Activated CD8-positive, alpha-beta memory T cell treated with anti-CD3 and anti-CD28 coated beads for 48 hours (primary cell): Measurements from ENCODE around the gene GCNT2.
"Not testable (repeated sequence)": the region's sequence is repeated elsewhere in the genome, so short reads cannot be mapped to it uniquely, and the experiment has no call there.

Experiments
- DNase-seq, 3 experiments: peaks; one replicate each; pipeline ENCODE4 v3.0.0-alpha.2; 2020; ENCODE audit warnings: low read depth in 2 of 3, low spot score in 2 of 3

GCNT2 gene

DNA sequence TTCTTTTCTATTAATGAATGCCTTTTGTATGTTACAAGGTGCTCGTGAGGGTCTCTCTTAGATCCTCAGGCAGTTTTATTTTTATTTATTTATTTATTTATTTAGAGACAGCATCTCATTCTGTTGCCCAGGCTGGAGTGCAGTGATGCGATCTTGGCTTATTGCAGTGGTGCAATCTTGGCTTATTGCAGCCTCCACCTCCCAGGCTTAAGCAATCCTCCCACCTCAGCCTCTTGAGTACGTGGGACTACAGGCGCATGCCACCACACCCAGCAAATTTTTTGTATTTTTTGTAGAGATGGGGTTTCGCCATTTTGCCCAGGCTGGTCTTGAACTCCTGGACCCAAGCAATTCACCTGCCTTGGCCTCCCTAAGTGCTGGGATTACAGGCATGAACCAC lies 79.5 kb downstream of the GCNT2 start:
- not testable (repeated sequence) for DNase-seq

- DNase-seq = no peak
Observed at GRCh38 chr6:10603219-10603618, 82.1 kb downstream of the GCNT2 start.

DNA sequence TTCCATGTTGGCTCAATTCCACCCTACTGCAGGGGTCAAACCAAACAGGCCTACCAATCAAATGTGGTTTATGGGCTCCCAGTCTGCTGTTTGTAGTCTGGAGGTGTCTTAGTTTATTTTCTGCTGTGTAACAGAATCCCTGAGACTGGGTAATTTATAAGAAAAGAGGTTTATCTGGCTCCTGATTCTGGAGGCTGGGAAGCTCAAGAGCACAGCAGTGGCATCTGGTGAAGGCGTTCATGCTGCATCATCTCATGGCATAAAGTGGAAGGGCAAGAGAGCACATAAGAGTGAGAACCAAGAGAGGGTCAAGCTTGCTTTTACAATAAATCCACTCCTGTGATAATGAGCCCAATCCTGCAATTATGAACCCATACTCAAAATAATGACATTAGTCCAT lies 87.9 kb downstream of the GCNT2 start:
- no peak for DNase-seq

- no peak for DNase-seq
Observed at GRCh38 chr6:10610289-10610688, 89.1 kb downstream of the GCNT2 start.

DNA sequence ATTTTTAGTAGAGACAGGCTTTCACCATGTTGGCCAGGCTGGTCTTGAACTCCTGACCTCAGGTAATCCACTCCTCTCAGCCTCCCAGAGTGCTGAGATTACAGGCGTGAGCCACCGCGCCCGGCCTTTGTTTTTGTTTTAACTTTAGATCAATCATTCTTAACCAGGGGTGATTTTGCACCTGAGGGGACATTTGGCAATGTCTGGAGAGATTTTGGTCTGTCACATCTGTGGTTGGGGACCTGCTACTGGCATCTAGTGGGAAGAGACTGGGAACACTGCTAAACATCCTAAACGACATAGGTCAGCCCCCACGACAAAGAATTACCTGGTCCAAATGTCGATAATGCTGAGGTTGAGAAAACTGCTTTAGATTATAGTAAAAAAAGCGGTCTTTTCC lies 91.0 kb downstream of the GCNT2 start:
- DNase-seq = no peak

DNA sequence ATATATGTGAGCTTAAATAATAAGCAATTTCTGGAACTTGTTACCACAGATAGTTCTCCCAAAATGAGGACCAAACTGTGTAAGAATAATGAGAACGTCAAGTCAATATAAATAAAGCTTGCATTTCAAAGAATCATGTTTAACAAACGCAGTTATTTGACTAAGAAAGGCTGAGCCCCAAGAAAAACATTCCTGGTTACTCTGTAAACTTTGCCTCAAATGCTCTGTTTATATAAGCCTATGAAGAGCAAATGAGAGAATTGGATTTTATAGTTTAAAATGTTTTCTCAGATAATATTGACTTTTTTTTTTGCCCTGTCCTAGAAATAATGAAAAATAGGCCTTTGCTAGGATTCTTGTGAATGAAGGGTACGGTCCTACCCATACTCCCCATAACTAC lies 91.9 kb downstream of the GCNT2 start:
- DNase-seq = no peak

DNA sequence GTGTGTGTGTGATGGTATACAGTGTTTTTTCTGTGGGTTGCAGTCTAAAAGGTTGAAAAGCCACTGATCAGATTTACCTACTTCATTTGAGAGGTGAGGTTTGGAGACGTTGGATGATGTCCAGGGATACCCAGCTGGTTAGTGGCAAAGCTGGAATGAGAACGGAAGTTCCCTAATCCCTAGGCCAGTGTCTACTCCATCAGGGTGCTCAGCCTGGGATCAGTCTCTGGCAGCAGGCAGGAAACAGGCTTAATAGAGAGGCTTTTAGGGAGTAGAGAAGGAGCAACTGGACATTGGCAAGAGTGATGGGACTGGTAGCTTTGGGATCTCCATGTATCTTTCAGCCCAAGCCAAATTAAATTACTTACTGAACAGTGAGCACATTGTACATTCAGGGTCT lies 92.6 kb downstream of the GCNT2 start:
- DNase-seq = no peak

DNA sequence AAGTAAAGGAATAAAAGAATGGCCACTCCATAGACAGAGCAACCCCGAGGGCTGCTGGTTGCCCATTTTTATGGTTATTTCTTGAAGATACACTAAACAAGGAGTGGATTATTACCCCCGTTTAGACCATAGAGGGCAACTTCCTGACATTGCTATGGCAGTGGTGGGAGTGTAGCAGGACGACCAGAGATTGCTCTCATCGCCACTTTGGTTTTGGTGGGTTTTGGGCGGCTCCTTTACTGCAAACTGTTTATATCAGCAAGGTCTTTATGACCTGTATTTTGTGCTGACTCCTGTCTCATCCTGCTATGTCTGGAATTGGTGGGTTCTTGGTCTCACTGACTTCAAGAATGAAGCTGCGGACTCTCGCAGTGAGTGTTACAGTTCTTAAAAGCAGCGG lies 94.5 kb downstream of the GCNT2 start:
- no peak for DNase-seq

- DNase-seq = not testable (repeated sequence)
Observed at GRCh38 chr6:10616266-10616665, 95.1 kb downstream of the GCNT2 start.

GRCh38 chr6:10617008-10617696 lies 96.0 kb downstream of the GCNT2 start:
- no peak for DNase-seq

- no peak for DNase-seq
Observed at GRCh38 chr6:10618409-10618808, 97.3 kb downstream of the GCNT2 start.

DNA sequence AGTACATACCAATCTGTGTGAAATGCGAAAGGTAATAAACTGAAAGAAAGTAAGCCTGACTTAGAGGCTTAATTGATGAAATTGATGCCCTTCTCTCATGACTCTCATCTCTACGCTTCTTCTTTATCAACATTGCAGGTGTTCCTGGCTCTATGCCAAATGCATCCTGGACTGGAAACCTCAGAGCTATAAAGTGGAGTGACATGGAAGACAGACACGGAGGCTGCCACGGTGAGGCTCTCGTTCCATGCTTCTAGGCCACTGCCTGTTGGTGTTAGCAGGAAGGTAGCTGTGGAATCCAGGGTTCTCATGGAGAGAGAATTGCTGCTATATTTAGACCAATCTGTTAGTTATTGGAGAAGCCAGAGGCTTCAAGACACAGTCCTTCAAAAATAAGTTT lies 100.1 kb downstream of the GCNT2 start:
- no peak for DNase-seq

GRCh38 chr6:10621847-10622246 lies 100.7 kb downstream of the GCNT2 start:
- DNase-seq = no peak

GRCh38 chr6:10624836-10625235 lies 103.7 kb downstream of the GCNT2 start:
- no peak for DNase-seq

GRCh38 chr6:10626154-10626741 lies 105.1 kb downstream of the GCNT2 start:
- no peak for DNase-seq

GRCh38 chr6:10627800-10628199 lies 106.6 kb downstream of the GCNT2 start:
- no peak for DNase-seq

- DNase-seq = no peak
Observed at GRCh38 chr6:10630178-10630577, 109.0 kb downstream of the GCNT2 start.

GRCh38 chr6:10633216-10633615 lies 112.1 kb downstream of the GCNT2 start:
- DNase-seq = no peak

DNA sequence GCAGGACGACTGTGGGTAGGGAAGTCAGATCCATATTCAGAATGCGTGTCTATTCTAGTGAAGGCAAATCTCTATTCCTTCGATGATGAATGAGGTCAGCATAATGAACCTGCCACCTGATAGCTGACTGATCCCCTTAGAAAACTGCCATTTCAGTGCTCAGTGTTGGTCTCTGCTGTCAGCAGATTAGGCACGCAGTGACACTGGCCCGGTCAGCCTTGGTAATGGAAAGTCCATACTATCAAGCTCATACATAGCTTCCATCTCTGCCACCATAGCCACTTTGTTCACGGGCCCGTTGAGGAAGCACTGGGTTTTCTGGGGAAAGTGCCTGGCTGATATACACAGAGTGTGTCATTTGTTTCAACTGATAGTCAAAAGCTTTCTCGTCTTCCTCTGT lies 119.3 kb downstream of the GCNT2 start:
- DNase-seq = no peak

DNA sequence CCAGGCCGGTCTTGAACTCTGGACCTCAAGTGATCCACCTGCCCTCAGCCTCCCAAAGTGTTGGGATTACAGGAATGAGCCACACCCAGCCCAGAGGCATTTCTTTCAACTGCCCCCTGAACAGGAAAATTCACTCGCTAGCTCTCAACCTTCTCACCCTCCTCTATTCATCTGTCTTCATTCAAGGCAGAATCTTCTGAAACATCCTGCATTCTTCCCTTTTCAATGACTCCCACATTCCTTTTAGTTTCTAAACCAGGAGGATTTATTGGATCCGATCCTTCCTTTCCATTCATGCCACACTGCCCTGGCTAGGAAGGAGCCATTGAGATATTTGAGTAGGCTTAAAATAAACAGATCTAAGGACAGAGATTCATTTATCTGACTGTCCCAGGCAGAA lies 120.4 kb downstream of the GCNT2 start:
- no peak for DNase-seq

DNA sequence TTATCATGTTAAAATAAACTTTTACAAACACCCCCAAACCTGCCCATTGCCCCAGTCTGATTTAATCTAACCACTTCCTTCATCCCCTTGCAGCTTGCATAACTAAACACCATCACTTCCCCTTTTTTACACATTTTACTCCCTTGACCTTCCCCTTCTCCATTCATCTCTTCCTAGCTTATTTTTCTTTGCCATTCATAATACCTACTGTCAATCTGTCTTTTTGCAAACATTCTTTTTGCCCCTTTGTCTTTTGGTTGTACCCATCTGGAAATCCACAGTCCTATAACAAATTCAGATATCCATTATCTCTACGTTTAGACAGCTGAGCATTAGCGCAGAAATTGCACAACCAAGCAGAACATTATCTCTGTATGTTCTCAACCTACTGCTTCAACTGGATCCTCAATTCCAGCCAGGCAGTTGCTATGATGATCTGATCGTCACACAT lies 122.1 kb downstream of the GCNT2 start:
- DNase-seq = no peak

- no peak for DNase-seq
Observed at GRCh38 chr6:10644225-10644624, 123.1 kb downstream of the GCNT2 start.

GRCh38 chr6:10655508-10656055 lies 134.4 kb downstream of the GCNT2 start:
- no peak for DNase-seq
